ENCODE measurements around the gene HENMT1.

The HENMT1 gene

GRCh38 chr1:108628665-108629064 lies 32.2 kb downstream of the HENMT1 start:
- H3K9ac ChIP-seq (ENCODE audit: low read depth in 1 of 2, low read length in 2 of 2) = no peak overlapping the region
- H3K36me3 ChIP-seq (ENCODE audit: control insufficient read depth in 2 of 2, insufficient read depth in 2 of 2, low read length in 2 of 2) = peaks cover 31% of the 10 kb centered on the region in 2 donors

GRCh38 chr1:108627951-108628350 lies 32.9 kb downstream of the HENMT1 start:
- no peak overlapping the region for H3K27ac ChIP-seq (ENCODE audit: low read depth in 2 of 2, low read length in 2 of 2)
- H3K27me3 ChIP-seq (ENCODE audit: control insufficient read depth in 2 of 2, insufficient read depth in 2 of 2, low read length in 2 of 2) = no peaks in the 10 kb centered on the region
- H3K36me3 ChIP-seq (ENCODE audit: control insufficient read depth in 2 of 2, insufficient read depth in 2 of 2, low read length in 2 of 2) = peaks cover 31% of the 10 kb centered on the region in 2 donors
- no peaks in the 10 kb centered on the region for H3K9me3 ChIP-seq (ENCODE audit: control insufficient read depth in 2 of 2, low read length in 2 of 2)
- H3K9ac ChIP-seq (ENCODE audit: low read depth in 1 of 2, low read length in 2 of 2) = no peak overlapping the region
- no peak overlapping the region for H3K4me3 ChIP-seq (ENCODE audit: low read length in 2 of 2)
- H3K4me1 ChIP-seq (ENCODE audit: control insufficient read depth in 2 of 2, insufficient read depth in 2 of 2, low read length in 2 of 2) = no peaks in the 10 kb centered on the region

More at GRCh38 chr1:108628665-108629064, 32.2 kb downstream of the HENMT1 start:
- Histone ChIP-seq H3K4me1 (ENCODE audit: control insufficient read depth in 2 of 2, insufficient read depth in 2 of 2, low read length in 2 of 2) (no peaks in the 10 kb centered on the region), H3K27me3 (ENCODE audit: control insufficient read depth in 2 of 2, insufficient read depth in 2 of 2, low read length in 2 of 2) (no peaks in the 10 kb centered on the region), H3K4me3 (ENCODE audit: low read length in 2 of 2) (no peak overlapping the region), H3K9me3 (ENCODE audit: control insufficient read depth in 2 of 2, low read length in 2 of 2) (no peaks in the 10 kb centered on the region), H3K27ac (ENCODE audit: low read depth in 2 of 2, low read length in 2 of 2) (no peak overlapping the region)

DNA sequence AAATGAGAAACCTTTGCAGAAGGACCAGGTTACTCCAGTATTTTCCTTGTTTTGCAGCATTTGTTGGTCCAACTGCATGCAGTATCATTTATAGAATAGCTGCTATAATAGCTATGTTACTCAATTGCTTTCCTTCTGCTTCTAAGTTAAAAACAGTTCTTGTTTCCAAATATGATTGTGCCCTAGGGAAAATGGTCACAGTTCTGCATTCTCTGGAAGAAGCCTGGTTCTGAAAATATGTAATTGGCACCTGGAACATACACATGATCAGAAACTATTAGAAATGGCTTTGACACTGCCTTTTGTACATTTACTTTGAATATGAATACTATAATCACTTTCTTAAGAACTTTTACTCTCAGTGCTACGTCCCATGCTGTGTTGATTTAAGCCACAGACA lies 33.6 kb downstream of the HENMT1 start:
- H3K4me1 ChIP-seq (ENCODE audit: control insufficient read depth in 2 of 2, insufficient read depth in 2 of 2, low read length in 2 of 2) = no peaks in the 10 kb centered on the region
- H3K36me3 ChIP-seq (ENCODE audit: control insufficient read depth in 2 of 2, insufficient read depth in 2 of 2, low read length in 2 of 2) = peaks cover 29 to 31% of the 10 kb centered on the region in 2 donors
- H3K27me3 ChIP-seq (ENCODE audit: control insufficient read depth in 2 of 2, insufficient read depth in 2 of 2, low read length in 2 of 2) = no peaks in the 10 kb centered on the region
- H3K27ac ChIP-seq (ENCODE audit: low read depth in 2 of 2, low read length in 2 of 2) = no peak overlapping the region
- no peaks in the 10 kb centered on the region for H3K9me3 ChIP-seq (ENCODE audit: control insufficient read depth in 2 of 2, low read length in 2 of 2)
- no peak overlapping the region for H3K4me3 ChIP-seq (ENCODE audit: low read length in 2 of 2)
- no peak overlapping the region for H3K9ac ChIP-seq (ENCODE audit: low read depth in 1 of 2, low read length in 2 of 2)

DNA sequence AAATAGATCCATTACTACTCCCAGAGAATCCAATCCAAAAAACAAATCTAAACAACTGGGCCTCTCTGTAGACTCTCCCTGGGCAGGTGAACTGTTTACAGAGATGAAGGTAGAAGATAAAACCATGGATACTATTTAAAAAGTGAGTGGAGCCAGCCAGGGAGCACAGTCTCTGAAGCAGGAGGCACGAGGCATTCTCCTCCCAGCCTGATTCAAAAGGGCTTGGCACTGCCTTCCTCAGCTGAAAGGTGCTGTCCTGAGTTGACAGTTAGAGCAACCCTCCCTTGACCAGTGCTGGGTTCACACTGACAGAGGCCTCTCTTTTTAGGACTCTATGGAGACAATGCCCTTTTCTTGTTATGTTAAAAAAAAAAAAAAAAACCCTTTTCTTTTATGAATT lies 36.8 kb downstream of the HENMT1 start:
- H3K9ac ChIP-seq (ENCODE audit: low read depth in 1 of 2, low read length in 2 of 2) = no peak overlapping the region
- no peaks in the 10 kb centered on the region for H3K9me3 ChIP-seq (ENCODE audit: control insufficient read depth in 2 of 2, low read length in 2 of 2)
- H3K27me3 ChIP-seq (ENCODE audit: control insufficient read depth in 2 of 2, insufficient read depth in 2 of 2, low read length in 2 of 2) = no peaks in the 10 kb centered on the region
- no peaks in the 10 kb centered on the region for H3K4me1 ChIP-seq (ENCODE audit: control insufficient read depth in 2 of 2, insufficient read depth in 2 of 2, low read length in 2 of 2)
- H3K36me3 ChIP-seq (ENCODE audit: control insufficient read depth in 2 of 2, insufficient read depth in 2 of 2, low read length in 2 of 2) = peaks cover 25% of the 10 kb centered on the region in 2 donors
- H3K4me3 ChIP-seq (ENCODE audit: low read length in 2 of 2) = no peak overlapping the region
- no peak overlapping the region for H3K27ac ChIP-seq (ENCODE audit: low read depth in 2 of 2, low read length in 2 of 2)

- Histone ChIP-seq H3K4me3 (ENCODE audit: low read length in 2 of 2) (no peak overlapping the region), H3K9ac (ENCODE audit: low read depth in 1 of 2, low read length in 2 of 2) (no peak overlapping the region), H3K27me3 (ENCODE audit: control insufficient read depth in 2 of 2, insufficient read depth in 2 of 2, low read length in 2 of 2) (no peaks in the 10 kb centered on the region), H3K36me3 (ENCODE audit: control insufficient read depth in 2 of 2, insufficient read depth in 2 of 2, low read length in 2 of 2) (peaks cover 22 to 30% of the 10 kb centered on the region in 2 donors), H3K9me3 (ENCODE audit: control insufficient read depth in 2 of 2, low read length in 2 of 2) (no peaks in the 10 kb centered on the region), H3K27ac (ENCODE audit: low read depth in 2 of 2, low read length in 2 of 2) (no peak overlapping the region), H3K4me1 (ENCODE audit: control insufficient read depth in 2 of 2, insufficient read depth in 2 of 2, low read length in 2 of 2) (no peaks in the 10 kb centered on the region)
These were observed 43.2 kb downstream of the HENMT1 start for GRCh38 chr1:108617724-108618056.

- H3K4me3 ChIP-seq (ENCODE audit: low read length in 2 of 2) = no peak overlapping the region
- H3K9me3 ChIP-seq (ENCODE audit: control insufficient read depth in 2 of 2, low read length in 2 of 2) = no peaks in the 10 kb centered on the region
- H3K4me1 ChIP-seq (ENCODE audit: control insufficient read depth in 2 of 2, insufficient read depth in 2 of 2, low read length in 2 of 2) = no peaks in the 10 kb centered on the region
- peaks cover 25 to 32% of the 10 kb centered on the region in 2 donors for H3K36me3 ChIP-seq (ENCODE audit: control insufficient read depth in 2 of 2, insufficient read depth in 2 of 2, low read length in 2 of 2)
- H3K27ac ChIP-seq (ENCODE audit: low read depth in 2 of 2, low read length in 2 of 2) = no peak overlapping the region
- H3K27me3 ChIP-seq (ENCODE audit: control insufficient read depth in 2 of 2, insufficient read depth in 2 of 2, low read length in 2 of 2) = no peaks in the 10 kb centered on the region
- no peak overlapping the region for H3K9ac ChIP-seq (ENCODE audit: low read depth in 1 of 2, low read length in 2 of 2)
These were observed 43.7 kb downstream of the HENMT1 start for GRCh38 chr1:108617008-108617723.

GRCh38 chr1:108615544-108615943 lies 45.3 kb downstream of the HENMT1 start:
- Histone ChIP-seq H3K4me1 (ENCODE audit: control insufficient read depth in 2 of 2, insufficient read depth in 2 of 2, low read length in 2 of 2) (no peaks in the 10 kb centered on the region), H3K27ac (ENCODE audit: low read depth in 2 of 2, low read length in 2 of 2) (no peak overlapping the region), H3K9ac (ENCODE audit: low read depth in 1 of 2, low read length in 2 of 2) (no peak overlapping the region), H3K9me3 (ENCODE audit: control insufficient read depth in 2 of 2, low read length in 2 of 2) (no peaks in the 10 kb centered on the region), H3K27me3 (ENCODE audit: control insufficient read depth in 2 of 2, insufficient read depth in 2 of 2, low read length in 2 of 2) (no peaks in the 10 kb centered on the region), H3K36me3 (ENCODE audit: control insufficient read depth in 2 of 2, insufficient read depth in 2 of 2, low read length in 2 of 2) (peaks cover 21 to 23% of the 10 kb centered on the region in 2 donors), H3K4me3 (ENCODE audit: low read length in 2 of 2) (no peak overlapping the region)

DNA sequence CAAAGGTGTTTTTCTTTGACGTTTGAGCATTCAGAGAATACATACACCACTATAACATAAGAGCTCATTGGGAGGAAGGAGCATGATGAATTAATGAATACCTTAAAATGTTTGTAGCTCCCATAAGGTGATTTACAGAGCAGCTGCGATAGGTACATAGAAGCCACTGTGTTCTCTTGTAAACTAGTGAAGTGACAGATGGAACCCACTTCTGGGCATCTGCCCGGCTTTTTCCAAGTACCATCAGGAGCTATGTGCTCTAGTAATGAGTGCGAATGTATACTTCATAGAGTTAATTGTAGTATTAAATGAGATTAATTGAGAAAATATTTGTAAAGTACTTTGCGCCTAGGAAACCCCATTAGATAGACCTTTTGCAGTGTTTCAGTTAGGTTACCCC lies 48.4 kb downstream of the HENMT1 start:
- Histone ChIP-seq H3K36me3 (ENCODE audit: control insufficient read depth in 2 of 2, insufficient read depth in 2 of 2, low read length in 2 of 2) (peaks cover 16 to 23% of the 10 kb centered on the region in 2 donors), H3K4me3 (ENCODE audit: low read length in 2 of 2) (no peak overlapping the region), H3K4me1 (ENCODE audit: control insufficient read depth in 2 of 2, insufficient read depth in 2 of 2, low read length in 2 of 2) (no peaks in the 10 kb centered on the region), H3K27ac (ENCODE audit: low read depth in 2 of 2, low read length in 2 of 2) (no peak overlapping the region), H3K27me3 (ENCODE audit: control insufficient read depth in 2 of 2, insufficient read depth in 2 of 2, low read length in 2 of 2) (no peaks in the 10 kb centered on the region), H3K9me3 (ENCODE audit: control insufficient read depth in 2 of 2, low read length in 2 of 2) (no peaks in the 10 kb centered on the region), H3K9ac (ENCODE audit: low read depth in 1 of 2, low read length in 2 of 2) (no peak overlapping the region)

GRCh38 chr1:108611984-108612383 lies 48.9 kb downstream of the HENMT1 start:
- Histone ChIP-seq H3K4me3 (ENCODE audit: low read length in 2 of 2) (no peak overlapping the region), H3K27ac (ENCODE audit: low read depth in 2 of 2, low read length in 2 of 2) (no peak overlapping the region), H3K36me3 (ENCODE audit: control insufficient read depth in 2 of 2, insufficient read depth in 2 of 2, low read length in 2 of 2) (peaks cover 16 to 23% of the 10 kb centered on the region in 2 donors), H3K4me1 (ENCODE audit: control insufficient read depth in 2 of 2, insufficient read depth in 2 of 2, low read length in 2 of 2) (no peaks in the 10 kb centered on the region), H3K9me3 (ENCODE audit: control insufficient read depth in 2 of 2, low read length in 2 of 2) (no peaks in the 10 kb centered on the region), H3K9ac (ENCODE audit: low read depth in 1 of 2, low read length in 2 of 2) (no peak overlapping the region), H3K27me3 (ENCODE audit: control insufficient read depth in 2 of 2, insufficient read depth in 2 of 2, low read length in 2 of 2) (no peaks in the 10 kb centered on the region)

- Histone ChIP-seq H3K9ac (ENCODE audit: low read depth in 1 of 2, low read length in 2 of 2) (no peak overlapping the region), H3K27ac (ENCODE audit: low read depth in 2 of 2, low read length in 2 of 2) (no peak overlapping the region), H3K4me3 (ENCODE audit: low read length in 2 of 2) (no peak overlapping the region), H3K4me1 (ENCODE audit: control insufficient read depth in 2 of 2, insufficient read depth in 2 of 2, low read length in 2 of 2) (no peaks in the 10 kb centered on the region), H3K27me3 (ENCODE audit: control insufficient read depth in 2 of 2, insufficient read depth in 2 of 2, low read length in 2 of 2) (no peaks in the 10 kb centered on the region), H3K36me3 (ENCODE audit: control insufficient read depth in 2 of 2, insufficient read depth in 2 of 2, low read length in 2 of 2) (peaks cover 16% of the 10 kb centered on the region in 2 donors), H3K9me3 (ENCODE audit: control insufficient read depth in 2 of 2, low read length in 2 of 2) (no peaks in the 10 kb centered on the region)
These were observed 50.8 kb downstream of the HENMT1 start for GRCh38 chr1:108610073-108610472.

All from mucosa of rectum (tissue), 2 donors.